HG03135 (cell line): ENCODE data around the gene CTNNA2.
"Not testable (repeated sequence)": the region's sequence is repeated elsewhere in the genome, so short reads cannot be mapped to it uniquely, and the experiment has no call there.

ENCODE experiments used
- ATAC-seq: cut with Tn5 transposase; IDR thresholded peaks from one replicate; pipeline ENCODE4 v1.9.1; 2021; ENCODE audit warnings: mild to moderate bottlenecking, moderate library complexity; ENCODE audit not compliant: unreplicated experiment

Gene CTNNA2

DNA sequence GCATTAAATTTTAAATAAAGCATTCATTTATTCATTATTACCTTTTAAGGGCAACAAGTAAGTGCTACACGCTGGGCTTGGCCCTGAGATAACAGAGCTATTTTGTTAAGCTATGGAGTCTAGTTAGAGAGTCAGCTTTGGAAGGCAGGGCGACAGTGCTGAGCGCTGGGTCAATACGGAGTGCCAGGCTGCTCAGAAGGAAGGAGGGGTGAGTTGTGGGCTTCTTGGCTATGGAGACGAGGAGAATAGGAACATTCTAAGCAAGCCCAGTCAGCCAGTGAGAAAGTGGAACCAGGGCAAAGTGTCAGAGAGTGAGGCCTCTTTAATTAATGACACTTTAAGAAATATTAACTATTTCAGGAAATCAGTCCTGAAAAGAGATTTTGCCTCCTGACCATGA, 503.3 kb downstream of the CTNNA2 start:
- ATAC-seq = no peak

DNA sequence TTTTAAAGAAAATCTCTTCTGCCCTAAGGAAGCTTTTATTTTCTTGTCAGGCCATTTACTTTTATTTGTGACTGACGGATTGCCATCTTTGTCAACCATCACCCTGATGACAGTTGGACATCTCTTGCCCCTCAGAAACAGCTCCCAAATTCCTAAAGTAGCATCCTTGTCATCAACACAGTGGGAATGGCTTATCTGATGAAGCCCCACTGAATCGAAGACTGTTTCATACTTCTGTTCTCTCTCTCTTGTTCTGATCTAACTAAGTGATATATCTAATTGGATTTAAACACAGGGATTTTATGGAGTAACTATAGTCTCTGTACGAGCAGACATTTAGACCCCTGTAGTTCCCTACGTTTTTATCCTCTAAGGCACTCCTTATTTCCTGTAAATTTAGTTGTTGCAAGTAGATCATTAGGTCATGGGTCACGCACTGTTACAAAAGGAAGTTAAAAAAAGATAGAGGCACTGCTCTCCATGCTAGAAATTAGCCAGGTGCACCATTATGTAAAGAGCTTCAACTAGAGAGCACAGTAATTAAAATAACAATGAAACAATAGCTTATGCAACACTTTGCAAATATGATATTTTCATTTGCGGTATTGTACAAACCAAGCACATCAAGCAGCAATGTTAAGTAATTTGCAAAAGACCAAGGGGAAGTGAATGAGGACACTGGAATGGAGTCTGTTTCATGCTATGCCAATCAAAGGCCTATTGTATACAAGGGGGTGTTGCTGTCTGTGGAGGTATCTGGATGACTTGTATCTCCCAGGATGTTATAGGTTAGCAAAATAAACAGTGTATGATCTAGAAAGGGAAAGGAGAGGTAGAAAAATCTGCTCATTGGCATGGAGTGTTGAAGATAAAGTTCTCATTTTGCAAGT, 507.0 kb downstream of the CTNNA2 start:
- no peak for ATAC-seq

DNA sequence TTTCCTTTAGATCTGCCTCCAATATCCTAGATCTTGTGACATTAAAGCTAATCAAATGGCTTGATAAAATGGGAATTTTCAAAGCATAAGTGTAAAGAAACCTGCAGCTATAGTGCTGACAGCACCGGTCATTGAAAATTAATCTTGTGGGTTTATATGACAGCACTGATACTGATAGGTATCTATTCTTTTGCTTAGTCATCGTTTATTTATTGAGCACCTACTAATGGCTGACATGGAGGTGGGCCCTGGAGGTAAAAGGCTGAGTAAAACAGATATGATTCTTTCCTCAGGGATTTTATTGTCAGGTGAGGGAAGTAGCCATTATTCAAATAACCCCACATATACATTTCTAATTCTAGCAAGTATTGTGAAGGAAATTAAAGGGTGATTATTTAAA, 509.2 kb downstream of the CTNNA2 start:
- no peak for ATAC-seq

DNA sequence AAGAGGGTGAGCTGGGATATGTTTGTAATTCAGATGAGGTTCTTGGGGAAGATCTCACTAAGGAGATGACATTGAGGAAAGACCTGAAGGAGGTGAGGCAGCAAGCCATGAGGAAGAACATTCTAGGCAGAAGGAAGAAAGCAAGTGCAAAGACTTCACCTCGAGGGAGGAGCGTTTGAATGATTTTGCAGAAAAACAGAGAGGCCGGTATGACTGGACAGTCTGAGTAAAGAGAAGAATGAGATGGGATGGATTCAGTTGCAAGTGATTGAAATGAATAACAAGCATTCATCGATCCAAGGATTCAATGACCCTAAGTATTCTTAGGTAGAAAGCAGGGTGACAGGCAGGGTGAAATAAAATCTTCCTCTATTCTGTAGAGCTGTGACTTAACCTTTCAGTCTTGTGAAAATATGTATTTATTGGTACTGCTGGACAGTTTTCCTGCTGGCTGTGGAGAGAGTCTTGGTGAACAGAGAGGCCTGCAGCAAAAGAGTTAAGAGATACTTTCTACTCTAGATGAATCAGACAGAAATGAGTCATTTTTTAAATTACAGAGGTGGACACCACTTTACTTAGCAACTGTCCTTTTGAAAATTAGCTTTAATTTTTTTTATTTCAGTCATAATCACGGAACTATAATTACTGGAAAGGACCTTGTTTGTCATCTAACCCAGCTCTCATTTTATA, 513.3 kb downstream of the CTNNA2 start:
- no peak for ATAC-seq

DNA sequence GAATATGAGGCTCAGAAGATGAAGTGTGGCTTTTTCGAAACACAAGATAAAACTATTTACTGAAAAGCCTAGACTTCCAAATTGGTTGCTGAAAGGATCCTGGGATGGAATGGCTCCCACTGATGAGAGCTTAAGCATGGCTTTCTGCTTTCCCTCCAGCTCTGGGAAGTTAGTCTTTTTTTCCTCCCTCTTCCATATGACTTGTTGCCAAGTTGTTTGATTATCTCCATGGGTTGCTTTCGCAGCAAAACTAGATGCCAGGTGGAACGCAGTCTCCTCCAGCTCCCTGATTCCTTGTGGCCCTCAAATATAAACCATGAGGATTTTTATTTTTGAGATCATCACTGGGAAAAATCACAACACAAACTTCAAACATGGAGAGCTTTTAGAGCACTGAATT, 515.2 kb downstream of the CTNNA2 start:
- ATAC-seq = no peak

DNA sequence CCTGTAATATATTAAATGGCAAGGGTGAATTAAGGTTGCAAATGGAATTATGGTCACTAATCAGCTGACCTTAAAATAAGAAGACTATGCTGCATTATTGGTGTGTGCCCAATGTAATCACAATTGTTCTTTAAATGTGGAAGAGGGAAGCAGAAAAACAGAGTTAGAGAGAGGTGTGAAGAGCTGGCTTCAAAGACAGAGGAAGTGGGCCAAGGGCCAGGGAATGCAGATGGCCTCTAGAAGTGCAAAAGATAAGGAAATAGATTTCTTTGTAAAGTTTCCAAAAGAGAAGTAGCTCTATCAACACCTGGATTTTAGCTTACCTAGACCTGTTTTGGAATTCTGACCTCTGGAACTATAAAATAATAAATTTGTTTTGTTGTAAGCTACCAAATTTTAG, 515.7 kb downstream of the CTNNA2 start:
- no peak for ATAC-seq

DNA sequence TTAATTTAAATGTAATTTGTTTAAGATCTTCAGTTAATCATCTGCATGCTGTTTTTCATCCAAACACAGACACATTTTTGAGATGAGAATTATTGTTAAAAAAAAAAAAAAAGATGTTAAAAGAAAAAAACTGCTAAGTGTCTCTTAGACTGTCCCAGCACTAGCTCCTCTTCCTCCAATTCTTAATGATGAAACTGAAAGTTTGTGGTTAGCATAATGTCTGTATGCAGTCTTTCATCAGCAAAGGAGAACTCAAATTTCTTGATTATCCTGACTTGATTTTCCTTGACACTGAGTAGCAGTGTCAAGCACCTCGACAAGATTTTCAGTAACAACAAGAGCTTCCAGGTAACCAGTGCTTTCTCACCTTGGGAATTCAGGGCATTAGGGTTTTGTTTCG, 517.3 kb downstream of the CTNNA2 start:
- no peak for ATAC-seq

DNA sequence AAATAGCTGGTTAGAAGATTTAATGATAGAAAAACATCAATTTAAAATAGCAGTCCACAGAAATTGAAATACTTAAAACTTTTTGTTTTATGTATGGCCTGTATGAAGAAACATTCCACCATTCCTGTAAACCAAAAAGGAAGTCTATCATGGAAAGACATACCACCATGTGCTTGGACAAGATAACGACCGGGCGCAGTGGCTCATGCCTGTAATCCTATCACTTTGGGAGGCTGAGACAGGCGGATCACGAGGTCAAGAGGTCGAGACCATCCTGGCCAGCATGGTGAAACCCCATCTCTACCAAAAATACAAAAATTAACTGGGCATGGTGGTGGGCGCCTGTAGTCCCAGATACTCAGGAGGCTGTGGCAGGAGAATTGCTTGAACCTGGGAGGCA, 519.8 kb downstream of the CTNNA2 start:
- ATAC-seq = not testable (repeated sequence)

DNA sequence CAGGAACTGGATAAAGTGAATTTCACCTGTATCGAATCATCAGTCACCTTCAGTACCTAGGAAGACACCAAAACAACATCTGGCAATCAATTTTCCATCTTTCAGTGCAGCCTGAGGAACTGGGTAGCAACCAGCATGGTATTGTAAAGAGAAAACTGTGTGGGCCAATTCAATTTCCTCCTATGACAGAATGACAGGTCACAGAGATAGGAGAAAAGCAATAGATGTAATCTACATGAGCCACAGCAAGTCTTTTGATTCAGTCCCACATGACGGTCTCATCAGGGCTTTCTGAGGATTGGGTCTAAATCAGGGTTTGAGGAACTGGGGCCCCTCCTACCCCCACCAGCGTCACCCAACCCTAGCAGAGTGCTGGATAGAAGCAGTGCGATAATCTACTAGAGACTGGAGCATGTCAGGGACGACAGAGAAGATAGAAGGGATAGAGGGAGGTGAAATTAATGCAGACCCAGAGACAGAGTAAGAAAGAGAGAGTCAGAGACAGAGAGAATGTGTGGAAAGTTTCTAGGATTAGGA, 523.0 kb downstream of the CTNNA2 start:
- no peak for ATAC-seq

DNA sequence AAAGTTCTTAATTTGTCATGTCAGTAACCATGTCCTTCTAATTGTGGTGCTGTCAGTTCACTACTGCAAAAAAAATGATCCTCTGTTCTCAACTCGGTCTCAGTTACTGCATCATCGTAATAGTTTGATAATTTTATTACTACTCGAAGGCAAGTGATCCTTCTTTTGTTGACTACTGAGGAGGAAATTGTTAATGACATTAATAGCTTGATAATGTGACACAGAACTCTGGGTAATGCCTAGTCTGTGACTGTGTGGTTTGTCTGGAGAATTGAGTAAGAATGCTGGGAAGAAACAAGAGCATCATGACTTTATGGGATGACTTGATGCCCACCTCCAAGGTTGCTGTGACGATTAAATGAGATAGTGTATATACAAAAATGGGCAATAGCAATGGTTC, 524.5 kb downstream of the CTNNA2 start:
- no peak for ATAC-seq

DNA sequence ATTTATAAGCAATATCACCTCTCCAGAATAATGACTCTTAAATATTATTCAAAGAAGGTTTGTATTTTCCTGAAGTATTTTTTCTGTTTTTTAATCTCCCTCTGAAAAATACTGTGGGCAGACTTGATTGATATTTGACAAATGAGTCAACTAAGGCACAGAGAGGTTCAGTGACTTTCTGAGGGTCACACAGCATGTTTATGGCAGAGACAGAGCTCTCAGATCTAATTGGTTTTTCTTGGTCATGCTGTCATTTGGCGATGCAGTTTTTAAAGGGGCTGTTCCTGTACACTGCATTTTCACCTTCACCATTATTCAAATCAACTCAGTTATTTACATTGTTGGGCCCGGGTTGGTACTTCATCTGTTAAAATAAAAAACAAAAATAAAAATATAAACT, 527.4 kb downstream of the CTNNA2 start:
- no peak for ATAC-seq

DNA sequence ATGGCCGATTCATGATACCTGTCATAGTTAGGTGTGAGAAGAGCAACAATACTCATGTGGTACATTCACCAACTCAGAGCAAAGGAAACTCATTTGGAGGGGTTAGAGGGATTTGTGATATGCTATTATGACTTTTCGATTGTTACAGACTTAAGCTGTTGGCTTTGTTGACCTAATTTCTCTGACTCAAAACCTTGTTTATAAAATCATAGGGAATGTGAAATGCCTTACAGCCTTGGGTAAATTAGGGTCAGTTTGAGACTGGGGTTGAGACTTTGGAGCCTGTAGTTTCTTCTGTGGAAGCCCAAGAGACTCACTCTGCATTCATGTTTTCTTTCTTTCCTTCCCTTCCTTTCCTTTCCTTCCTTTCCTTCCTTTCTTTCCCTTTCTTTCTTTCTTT, 529.8 kb downstream of the CTNNA2 start:
- ATAC-seq = no peak

DNA sequence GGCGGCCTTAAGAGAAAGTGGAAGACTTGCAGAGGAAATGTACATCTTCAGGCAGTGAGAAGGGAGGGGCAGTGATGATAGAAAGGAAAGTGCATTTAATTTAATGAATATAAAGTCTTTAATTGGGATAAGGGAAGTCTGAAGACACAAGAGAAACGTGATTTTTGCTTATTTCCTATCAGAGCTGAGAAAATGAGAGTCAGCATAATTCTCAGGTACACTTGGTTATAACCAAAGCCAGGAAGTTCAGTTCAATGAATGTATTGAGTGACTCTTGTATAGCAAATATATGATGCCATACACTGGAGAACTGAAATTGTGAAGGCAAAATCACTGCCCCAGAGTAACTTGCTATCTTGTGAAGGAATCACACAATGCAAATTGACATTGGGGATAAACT, 535.4 kb downstream of the CTNNA2 start:
- ATAC-seq = no peak

DNA sequence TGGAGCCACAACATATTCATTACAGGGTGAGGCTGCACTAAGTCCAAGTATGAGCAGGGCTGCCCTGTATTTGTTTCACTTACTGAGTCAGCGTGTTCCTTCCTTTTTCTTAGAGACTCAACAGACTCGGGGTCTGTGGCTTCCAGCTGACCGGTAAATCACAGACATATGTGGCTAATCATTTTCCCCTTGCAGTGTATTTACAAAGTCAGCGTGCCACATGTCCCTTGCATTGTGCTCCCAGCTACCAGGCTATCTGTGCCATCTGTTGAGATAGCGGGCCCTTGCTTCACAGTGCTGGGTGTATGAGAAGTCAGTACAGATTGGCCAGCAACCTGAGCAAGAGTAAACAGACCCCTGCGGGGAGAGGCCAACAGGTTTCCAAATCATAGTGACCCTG, 537.4 kb downstream of the CTNNA2 start:
- no peak for ATAC-seq

DNA sequence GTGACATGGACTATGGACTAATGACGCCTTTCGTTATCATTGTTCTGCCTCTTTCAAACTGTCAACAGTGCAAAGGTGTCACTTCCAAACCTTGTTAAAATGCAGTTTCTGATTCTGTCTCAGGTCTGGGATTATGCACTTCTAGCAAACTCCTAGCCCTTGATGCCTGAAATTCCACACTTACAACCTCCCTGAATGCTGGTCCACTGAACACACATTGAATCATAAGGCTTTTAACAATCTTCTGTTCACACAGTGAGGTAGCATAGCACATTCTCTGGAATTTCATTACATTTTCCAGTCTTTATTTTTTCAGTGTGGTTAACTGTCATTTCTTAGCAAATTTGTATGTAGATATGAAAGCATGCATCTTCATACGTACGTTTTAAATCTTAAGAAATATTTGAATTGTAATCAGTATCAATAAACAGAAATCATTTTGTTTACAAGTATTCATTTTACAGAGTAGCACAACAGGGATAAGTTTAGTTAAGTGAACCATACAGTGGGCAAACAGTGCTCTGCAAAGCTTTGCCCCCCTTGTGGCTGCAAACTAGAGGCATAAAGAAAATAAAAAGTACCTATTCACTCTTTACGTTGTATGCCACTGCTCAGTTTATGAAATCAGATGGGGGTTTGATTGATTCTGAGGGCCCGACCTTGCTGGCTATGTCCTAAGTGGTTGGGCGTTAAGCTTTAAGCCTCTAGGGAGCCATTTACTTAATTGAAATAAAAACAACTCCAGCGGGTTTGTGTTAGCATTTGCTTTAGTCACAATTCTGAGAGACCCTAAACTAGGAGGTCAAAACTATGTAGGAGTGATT, 540.9 kb downstream of the CTNNA2 start:
- ATAC-seq = no peak

DNA sequence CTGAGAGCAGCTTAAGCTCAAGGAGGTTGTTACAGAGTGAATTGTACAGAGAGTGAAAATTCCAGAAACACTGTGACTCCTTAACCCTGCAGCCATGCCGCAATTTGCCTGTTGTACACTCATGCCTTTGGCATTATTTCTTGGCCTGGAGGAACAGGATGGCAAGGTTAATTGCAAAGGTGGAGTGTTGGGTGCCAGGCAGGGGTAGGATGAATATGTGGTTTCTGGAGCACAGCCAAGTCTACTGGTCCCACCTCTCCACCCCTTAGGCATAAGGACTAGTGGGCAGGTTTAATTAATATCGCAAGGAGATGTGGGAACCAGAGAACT, 541.5 kb downstream of the CTNNA2 start:
- ATAC-seq = no peak

DNA sequence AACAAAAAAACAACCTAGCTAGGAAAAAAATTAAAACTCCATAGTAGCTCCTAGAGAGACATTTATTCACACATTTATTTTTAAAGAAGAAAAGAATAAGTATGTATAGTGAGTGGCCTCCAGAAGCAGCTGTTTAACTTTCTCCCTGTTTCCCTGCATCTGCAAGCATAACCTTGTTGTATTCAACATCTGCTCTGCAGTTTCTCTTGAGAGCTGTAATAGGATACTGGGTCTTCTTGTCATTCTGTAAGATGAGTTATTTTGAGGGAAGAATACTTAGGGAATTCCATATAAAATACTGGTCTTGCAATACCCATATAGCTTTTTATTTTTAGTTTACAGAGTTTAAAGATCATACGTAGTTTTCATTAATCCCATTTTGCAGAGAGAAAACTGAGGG, 545.1 kb downstream of the CTNNA2 start:
- no peak for ATAC-seq

DNA sequence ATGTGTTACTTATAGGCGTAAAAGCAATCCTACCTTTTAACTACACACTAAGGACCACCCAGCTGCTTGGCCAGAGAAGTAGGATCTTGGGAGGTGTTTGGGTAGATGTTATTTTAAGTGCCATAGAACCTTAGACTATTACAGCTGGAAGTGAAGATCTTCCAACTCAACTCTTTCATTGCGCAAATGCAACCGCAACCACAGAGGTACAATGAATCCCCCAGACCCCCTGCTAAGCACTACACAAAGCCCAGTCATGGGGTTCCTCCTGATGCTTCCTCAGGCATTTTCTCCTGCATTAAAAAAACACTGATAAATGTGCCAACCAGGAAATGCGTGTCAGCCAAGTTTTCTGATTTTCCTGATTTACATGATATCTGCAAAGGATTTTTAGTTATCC, 545.7 kb downstream of the CTNNA2 start:
- ATAC-seq = no peak

DNA sequence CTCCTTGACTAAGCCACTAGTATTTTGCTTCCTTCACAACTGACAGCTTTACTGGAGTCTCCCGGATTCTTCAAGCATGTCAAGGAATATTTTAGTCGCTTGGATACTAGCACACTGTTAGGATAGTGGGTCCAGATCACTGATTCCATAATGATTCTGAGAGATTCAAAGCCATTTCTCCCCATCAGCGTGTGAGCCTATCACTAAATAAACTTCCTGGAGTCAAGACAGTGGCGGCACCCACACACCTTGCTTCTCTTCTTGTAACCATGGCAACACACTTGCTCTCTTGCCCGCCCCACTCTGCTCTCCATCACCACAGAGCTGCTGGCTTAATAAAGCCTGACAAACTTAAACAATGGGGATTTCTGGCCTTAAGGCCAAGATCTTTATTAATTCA, 546.6 kb downstream of the CTNNA2 start:
- no peak for ATAC-seq

DNA sequence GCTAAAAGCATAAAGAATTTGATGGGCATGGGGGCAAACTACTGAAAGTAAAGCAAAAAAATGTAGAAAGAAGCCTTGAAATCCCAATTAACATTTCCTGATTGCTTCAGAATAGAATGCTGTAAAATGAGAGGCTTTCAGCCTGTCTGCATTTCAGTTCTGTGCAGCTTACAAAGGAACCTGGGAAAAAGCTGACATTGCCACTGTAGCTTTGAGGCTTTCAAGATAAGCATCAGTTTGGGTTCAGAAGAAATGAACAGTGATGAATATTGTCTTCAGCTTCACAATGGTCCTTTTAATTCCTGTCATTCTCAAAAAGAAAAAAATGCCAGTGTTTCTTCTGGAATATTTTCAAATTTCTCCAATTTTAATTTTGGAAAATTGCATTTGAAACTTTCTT, 549.0 kb downstream of the CTNNA2 start:
- no peak for ATAC-seq

DNA sequence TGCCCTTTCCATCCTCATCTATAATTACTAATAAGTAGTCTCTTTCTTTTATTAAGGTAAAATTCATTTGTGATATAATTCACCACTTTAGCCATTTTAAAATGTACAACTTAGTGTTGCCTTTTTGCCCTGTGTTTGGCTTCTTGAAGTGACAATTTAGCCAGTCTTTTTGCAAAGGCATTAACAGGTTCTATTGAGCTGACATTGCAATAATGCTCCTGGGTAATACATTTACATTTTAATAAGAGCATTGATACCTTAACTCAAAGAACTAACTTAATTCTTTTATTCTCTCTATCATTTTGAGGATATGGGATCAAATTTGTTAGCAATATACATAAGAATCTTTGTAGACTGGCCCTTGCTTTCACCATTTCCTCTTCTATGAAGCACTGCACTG, 549.4 kb downstream of the CTNNA2 start:
- ATAC-seq = no peak
